Liver (tissue), 3 donors: ENCODE results near the gene TTC21B.

Source experiments
- EGR1 ChIP-seq, 2 donors: IDR thresholded peaks; 2 replicates each; pipeline ENCODE4 v1.6.1; 2016 to 2018; ENCODE audit warnings: antibody characterized with exemption in 2 of 2, low read depth in 2 of 2
- GABPA ChIP-seq, 2 donors: IDR thresholded peaks in 1 of 2; conservative IDR thresholded peaks in 1 of 2; 2 replicates each; pipeline ENCODE4 v1.6.1; 2016; ENCODE audit warnings: antibody characterized with exemption in 2 of 2, mild to moderate bottlenecking in 1 of 2, moderate library complexity in 1 of 2
- HNF4G ChIP-seq: IDR thresholded peaks from 2 replicates; pipeline ENCODE4 v1.6.1; 2016; ENCODE audit warnings: antibody characterized with exemption
- JUND ChIP-seq, 2 donors: IDR thresholded peaks; 2 replicates each; pipeline ENCODE4 v1.6.1; 2016; ENCODE audit warnings: antibody characterized with exemption in 2 of 2
- RAD21 ChIP-seq, 2 donors: IDR thresholded peaks; 2 replicates each; pipeline ENCODE4 v1.6.1; 2016; ENCODE audit warnings: antibody characterized with exemption in 2 of 2, mild to moderate bottlenecking in 2 of 2
- REST ChIP-seq: IDR thresholded peaks from 2 replicates; pipeline ENCODE4 v1.6.1; 2016; ENCODE audit warnings: antibody characterized with exemption, mild to moderate bottlenecking
- RXRA ChIP-seq, 2 donors: IDR thresholded peaks; 2 replicates each; pipeline ENCODE4 v1.6.1; 2017 to 2018; ENCODE audit warnings: antibody characterized with exemption in 2 of 2, mild to moderate bottlenecking in 1 of 2
- SP1 ChIP-seq: IDR thresholded peaks from 2 replicates; pipeline ENCODE4 v1.6.1; 2018; ENCODE audit warnings: antibody characterized with exemption, mild to moderate bottlenecking
- TAF1 ChIP-seq: conservative IDR thresholded peaks from 2 replicates; pipeline ENCODE4 v1.6.1; 2016; ENCODE audit warnings: antibody characterized with exemption, mild to moderate bottlenecking
- YY1 ChIP-seq: IDR thresholded peaks from 2 replicates; pipeline ENCODE4 v1.6.1; 2016; ENCODE audit warnings: antibody characterized with exemption, mild to moderate bottlenecking
- ZBTB33 ChIP-seq: IDR thresholded peaks from 2 replicates; pipeline ENCODE4 v1.6.1; 2016; ENCODE audit warnings: antibody characterized with exemption
- TF ChIP-seq, protein P1 (sequence below): fragments of 150-350 bp; IDR thresholded peaks from 2 replicates; pipeline ENCODE4 v1.5.1; 2017; ENCODE audit warnings: improper control_type of control experiment, low read depth, low read length; ENCODE audit not compliant: missing input control
- TF ChIP-seq, protein P2 (sequence below): IDR thresholded peaks from 2 replicates; pipeline ENCODE4 v1.6.1; 2016; ENCODE audit warnings: antibody characterized with exemption
- TF ChIP-seq, protein P3 (sequence below): IDR thresholded peaks from 2 replicates; pipeline ENCODE4 v1.6.1; 2016; ENCODE audit warnings: antibody characterized with exemption
- donor health status: healthy.
- donor health status: healthy.

DNA sequence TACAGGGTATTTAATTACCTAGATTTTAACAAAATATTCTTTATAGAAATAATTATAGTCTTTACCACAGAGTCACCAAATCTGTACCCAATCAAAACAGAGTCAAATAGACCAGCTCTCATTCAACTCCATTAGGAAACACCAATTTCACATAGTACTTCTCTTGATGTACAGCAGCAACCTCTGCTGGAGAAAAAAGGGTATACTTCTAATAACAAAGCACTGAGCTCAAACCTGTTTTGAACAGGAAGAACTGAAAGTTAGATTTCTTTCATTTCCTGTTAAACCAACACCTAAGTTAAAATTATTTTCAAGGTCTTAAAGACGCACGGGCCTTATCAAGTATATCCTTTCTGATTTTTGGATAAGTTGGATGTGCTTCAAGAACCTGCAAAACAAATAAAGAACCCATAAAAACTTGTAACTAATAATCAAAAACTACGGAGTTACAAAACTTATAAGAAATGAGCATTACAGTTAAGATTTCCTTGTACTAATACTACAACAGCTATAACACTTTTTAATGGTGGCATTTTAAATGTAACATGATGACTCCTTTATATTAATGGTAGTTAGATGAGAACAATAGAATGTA lies 79.0 kb downstream of the TTC21B start:
- TF ChIP-seq, protein P1, sequence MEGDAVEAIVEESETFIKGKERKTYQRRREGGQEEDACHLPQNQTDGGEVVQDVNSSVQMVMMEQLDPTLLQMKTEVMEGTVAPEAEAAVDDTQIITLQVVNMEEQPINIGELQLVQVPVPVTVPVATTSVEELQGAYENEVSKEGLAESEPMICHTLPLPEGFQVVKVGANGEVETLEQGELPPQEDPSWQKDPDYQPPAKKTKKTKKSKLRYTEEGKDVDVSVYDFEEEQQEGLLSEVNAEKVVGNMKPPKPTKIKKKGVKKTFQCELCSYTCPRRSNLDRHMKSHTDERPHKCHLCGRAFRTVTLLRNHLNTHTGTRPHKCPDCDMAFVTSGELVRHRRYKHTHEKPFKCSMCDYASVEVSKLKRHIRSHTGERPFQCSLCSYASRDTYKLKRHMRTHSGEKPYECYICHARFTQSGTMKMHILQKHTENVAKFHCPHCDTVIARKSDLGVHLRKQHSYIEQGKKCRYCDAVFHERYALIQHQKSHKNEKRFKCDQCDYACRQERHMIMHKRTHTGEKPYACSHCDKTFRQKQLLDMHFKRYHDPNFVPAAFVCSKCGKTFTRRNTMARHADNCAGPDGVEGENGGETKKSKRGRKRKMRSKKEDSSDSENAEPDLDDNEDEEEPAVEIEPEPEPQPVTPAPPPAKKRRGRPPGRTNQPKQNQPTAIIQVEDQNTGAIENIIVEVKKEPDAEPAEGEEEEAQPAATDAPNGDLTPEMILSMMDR, result peak; percentile 50
- TF ChIP-seq, protein P2, sequence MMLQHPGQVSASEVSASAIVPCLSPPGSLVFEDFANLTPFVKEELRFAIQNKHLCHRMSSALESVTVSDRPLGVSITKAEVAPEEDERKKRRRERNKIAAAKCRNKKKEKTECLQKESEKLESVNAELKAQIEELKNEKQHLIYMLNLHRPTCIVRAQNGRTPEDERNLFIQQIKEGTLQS, result no peak
- no peak for TF ChIP-seq REST
- no peak for TF ChIP-seq RXRA (IDR thresholded peaks at IDR 0.05)
- TF ChIP-seq, protein P3, sequence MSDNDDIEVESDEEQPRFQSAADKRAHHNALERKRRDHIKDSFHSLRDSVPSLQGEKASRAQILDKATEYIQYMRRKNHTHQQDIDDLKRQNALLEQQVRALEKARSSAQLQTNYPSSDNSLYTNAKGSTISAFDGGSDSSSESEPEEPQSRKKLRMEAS, result no peak
- no peak for TF ChIP-seq JUND (IDR thresholded peaks at IDR 0.05)
- peak; percentile 87 to 91 for TF ChIP-seq RAD21 (IDR thresholded peaks at IDR 0.05)
- TF ChIP-seq GABPA (IDR thresholded peaks at IDR 0.05 in 1 of 2, conservative IDR thresholded peaks at IDR 0.05 in 1 of 2), result peak in 1 of 2 donors; percentile 34
- TF ChIP-seq YY1, result no peak
- TF ChIP-seq TAF1, result no peak
- TF ChIP-seq SP1, result no peak
- no peak for TF ChIP-seq EGR1 (IDR thresholded peaks at IDR 0.05; ENCODE audit: low read depth in 2 of 2)
- no peak for TF ChIP-seq ZBTB33
- TF ChIP-seq HNF4G, result no peak
